Endothelial cell of hepatic sinusoid (primary cell): Measurements from ENCODE around the gene ZNF664.

Source experiments
- in situ Hi-C: cut with HindIII; loops from 2 replicates; pipeline ENCODE4 v1.10.0; 2017; ENCODE audit warnings: low sequenced_read_pairs

The ZNF664 gene

DNA sequence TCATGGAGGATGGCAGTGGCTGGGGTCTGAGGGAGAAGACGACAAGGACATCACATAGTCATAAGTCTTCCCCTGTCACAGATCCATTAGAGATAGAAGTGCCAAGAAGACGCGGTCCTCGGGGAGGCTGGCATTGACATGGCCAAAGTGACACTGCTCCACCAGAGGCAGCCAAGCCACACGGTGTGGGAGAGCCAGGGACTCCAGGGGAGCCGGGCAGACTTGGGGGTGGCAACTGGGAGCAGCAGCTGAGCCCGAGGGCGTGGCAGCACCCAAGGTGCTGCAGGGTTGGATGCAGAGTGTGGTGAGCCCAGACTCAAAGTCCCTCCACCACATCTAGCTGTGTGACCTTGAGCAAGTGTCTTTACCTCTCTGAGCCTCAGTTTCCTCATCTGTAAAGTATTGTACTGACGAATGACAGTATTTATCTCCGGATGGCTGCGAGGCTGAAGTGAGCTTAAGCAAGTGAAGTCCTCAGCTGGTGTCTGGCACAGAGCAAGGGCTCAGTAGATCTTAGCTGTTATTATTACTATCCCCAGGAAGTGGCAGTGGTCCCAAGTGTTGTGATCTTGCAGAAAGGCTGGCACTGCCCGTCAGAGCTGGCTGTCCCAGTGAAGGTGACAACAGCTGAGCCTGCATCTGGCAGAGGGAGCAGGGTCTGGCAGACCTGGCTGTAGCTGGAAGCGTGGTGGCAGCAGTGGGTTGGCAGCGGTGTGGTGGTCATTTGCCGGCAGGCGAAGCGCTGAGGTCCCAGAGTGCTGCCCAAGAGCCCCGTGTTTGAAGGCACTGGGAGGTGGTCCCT is 54.9 kb downstream of the ZNF664 start:
- in situ Hi-C loops: no loop called here

DNA sequence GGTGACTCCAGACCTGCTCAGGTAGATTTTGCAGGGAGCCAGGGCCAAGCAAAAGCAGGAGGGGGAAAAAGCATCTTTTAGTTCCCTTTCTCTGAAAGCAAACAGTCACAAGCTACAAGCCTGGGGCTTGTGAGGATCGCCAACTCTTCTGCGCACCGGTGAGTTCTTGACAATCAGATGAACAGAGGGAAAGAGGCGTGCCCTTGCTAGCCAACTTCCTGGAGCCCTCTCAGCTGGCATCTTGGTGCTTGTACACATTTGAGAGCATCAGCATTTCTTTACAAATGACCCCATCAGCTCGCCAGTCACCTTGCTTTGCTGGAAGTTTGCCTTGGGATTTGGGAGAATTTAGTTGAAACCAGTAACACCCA is 55.5 kb downstream of the ZNF664 start:
- in situ Hi-C loops: no loop called here

DNA sequence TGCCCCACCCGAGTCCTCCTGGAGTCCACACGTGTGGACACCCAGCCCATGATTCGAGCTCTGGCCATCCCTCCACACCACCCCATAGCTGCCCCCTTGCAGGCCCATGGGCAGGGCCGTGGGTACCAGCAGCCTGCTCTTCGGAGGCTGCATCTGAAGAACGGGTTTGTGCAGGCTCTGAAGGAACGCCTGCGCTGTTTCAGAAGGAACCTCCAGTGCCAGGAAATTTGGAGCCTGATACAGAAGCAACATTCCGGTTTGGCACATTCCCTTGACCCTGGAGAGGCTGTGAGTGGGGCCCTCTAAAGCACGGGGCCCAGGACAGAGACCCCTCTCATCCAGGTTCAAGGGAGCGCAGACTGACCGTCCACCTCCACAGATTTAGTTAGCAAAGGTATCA is 57.0 kb downstream of the ZNF664 start:
- in situ Hi-C loops: no loop called here

DNA sequence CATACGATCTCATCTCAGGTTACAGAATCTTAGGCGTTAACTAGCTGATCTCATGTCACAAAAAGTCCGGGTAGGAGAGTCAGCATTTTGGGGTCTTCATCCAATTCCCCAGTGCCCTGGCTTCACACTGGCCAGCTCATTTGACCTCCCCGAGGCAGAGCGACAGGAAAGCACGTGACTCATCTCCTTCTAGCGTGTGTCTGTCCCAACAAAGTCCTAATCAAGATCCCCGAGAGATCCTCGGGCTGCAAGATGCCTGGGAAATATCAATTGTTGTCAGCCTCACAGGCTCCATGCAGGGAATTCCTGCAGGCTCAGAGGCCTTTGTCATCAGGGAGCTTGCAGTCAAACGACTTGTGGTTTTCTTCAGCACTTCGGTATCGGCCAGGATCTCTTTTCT is 57.5 kb downstream of the ZNF664 start:
- in situ Hi-C loops: no loop called here

DNA sequence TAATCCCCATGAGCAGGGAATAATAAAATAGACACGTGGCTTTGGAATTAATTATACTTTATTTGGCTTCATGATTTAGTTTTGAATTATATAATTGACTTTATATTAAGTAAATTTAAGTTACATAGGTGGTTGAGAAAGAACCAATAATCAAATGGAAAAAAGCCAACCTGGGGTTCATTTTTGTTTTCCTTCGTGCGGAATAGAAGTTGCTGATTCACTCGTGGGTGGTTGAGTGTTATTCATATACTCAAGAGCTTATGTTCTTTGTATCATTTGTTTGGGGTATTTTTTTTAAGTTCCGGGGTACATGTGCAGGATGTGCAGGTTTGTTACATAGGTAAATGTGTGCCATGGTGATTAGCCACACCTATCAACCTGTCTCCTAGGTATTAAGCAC is 58.0 kb downstream of the ZNF664 start:
- in situ Hi-C loops: no loop called here

DNA sequence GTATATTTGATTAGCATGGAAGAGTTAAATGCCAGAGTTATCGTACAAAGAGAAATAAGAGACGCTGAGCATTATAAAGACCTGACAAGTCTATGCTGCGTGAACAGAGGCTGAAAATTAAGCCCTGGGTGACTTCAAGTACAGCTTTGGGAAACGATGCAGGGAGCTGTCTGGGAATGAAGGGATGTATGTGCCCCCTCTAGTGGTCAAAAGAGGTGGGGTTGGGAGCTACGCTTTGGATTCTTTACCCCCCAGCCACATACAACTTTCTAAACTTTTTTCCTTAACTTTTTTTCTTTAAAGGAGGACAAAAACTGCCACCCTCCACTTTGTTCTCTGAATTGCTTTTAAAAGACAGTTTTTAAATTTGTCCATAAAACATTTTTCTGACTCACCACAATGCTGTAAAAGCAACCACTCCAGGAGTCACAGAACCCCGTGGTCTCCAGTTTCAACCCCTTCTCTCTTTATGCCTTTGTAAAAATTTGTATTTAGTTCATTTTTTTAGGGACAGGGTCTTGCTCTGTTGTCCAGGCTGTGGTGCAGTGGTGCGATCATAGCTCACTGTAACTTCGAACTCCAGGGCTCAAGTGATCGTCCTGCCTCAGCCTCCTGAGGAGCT is 59.4 kb downstream of the ZNF664 start:
- in situ Hi-C loops: no loop called here

DNA sequence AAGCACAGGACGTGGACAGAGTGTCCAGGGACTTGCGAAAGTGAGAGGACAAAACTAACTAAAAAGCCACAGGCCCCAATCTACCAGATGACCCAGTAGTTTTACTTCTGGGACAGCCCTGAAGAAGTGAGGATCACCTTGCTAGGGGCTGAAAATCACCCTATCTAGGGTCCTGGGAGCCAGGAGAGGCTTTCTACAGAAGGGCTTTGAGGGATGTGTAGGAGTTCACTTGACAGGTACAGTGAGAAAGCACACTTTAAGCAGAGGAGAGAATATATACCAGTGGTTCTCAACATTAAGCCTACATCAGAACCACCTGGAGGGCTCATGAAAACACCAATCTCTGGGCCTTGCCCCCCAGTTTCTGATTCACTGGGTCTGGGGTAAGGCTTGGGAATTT is 60.8 kb downstream of the ZNF664 start:
- in situ Hi-C loops: no loop called here

DNA sequence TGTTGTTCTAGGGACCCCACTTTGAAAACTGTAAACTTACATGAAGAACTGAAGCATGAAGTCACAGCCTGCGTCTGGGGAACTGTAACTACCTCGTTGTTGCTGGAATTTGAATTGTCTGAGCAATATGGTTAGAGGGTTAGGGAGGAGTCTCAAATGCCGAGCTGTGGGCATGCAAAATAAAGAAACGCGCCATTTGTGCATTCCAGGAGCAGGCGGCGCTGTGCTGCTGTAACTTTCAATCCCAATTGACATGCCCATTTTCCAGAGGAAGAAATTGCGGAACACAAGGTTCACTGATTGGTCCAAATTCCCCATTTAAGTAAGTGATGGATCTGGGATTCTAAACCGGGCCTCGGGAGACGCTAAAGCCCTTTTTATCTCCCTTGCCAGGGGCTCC is 61.3 kb downstream of the ZNF664 start:
- in situ Hi-C loops: no loop called here

DNA sequence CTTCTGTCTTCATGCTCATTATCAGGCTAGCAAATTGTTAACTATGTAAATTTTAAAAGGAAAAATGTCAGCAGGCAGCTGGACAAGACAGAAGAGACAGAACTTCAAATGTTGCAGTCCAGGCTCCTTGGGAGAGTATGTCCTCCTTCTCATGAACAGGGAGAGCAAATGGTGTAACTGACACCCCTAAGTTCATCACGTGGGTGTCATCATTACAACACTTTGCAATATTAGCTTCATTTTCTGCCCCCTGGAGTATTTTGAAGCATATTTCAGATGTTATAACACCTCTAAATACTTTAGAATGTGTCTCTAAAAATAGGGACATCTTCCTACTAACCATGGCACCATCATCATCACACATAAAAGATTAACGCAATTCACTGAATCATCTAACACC is 62.1 kb downstream of the ZNF664 start:
- in situ Hi-C loops: no loop called here

DNA sequence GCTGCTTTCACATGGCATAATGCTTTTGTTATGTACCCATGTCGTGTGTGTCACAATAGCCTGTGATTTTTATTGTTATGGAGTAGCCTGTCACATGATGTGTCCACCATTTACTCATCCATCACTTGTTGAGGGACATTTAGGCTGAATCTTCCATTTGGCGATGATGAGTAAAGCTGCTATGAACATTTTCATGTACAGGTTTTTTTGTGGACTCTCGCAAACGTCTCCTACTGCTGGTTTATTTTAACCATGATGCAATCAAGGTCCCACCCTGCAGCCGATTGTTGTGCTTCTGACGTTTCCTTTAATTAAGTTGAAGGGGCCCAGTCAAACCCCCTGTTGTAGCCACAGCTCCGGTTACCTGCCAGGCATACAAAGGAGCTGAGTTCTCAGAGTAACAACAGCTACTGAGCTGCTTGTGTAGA is 63.2 kb downstream of the ZNF664 start:
- in situ Hi-C loops: no loop called here

DNA sequence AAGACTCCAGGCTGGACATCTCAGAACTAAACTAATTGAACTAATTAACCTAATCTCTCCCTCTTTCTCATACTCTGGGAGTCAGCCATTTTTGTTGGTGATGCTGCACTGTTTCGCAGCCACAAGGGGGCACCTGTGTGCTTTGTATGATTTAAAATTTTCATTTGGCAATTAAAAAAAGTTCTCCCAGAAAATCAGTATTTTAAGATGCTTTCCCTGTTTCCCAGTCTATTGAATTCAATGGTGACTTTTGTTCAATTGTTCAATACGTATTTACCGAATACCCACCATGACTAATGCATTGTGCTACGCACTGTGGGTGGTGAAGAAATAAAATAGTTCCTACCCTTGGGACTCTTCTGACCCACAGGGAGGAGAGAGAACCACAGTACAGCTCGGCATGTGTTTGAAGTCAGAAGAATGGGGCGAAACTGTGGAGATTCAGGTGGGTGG is 63.7 kb downstream of the ZNF664 start:
- in situ Hi-C loops: no loop called here

DNA sequence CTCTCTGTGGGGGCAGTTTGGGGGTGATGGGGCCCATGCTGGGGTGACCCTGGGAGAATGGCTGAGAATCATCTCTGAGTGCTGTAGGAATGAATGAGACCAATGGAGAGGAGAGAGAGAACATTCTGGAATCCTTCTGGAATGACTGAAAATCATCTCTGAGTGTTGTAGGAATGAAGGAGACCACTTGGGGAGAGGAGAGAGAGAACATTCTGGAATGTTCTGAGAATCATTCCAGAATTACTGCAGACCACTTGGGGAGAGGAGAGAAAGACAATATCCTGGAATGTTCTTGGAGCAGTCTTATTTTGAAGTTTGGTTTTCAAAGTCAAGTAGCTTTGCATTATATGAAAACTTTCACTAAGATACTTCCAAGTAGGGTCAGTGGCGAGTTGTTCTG is 64.3 kb downstream of the ZNF664 start:
- in situ Hi-C loops: no loop called here

DNA sequence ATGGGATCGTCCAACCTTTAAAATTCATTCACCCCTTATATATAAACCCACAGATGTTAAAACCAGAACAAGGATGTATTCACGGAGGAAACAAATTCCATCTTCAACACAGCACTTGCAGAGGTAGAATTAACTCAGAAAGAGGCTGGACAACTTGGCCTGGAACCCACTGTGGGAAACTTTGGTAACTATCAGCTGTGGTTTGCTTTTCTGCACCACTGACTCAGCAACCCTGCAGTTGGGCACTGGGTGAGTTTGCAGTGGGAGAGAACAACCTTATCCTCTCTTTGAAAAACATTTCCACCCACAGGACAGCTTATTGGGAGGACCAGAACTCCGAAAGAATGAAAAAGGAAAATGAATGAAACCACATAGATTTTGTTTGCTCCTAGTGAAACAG is 66.3 kb downstream of the ZNF664 start:
- in situ Hi-C loops: no loop called here

DNA sequence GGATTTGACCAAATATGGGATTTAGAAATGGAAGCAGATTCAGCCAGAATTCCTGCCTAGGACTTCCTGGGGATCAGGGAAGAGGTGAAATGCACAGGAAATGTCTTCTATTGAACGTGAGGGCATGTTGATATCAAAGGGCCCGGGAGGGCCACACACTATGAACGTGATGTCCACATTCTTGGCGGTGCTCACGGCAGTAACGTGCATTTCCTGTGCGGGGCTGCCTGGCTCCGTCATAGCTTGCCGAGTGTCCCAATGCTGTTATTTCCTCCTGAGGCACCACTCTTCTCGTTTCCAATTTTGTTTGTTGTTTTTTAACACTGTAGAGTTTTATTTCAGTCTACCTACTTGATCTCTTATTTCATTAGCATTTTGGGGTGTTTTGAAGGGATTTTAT is 67.3 kb downstream of the ZNF664 start:
- in situ Hi-C loops: loop anchor here (5.0 to 10.0 kb wide), 2 partner anchors 277 to 455 kb away; no protein-coding TSS in a partner anchor

DNA sequence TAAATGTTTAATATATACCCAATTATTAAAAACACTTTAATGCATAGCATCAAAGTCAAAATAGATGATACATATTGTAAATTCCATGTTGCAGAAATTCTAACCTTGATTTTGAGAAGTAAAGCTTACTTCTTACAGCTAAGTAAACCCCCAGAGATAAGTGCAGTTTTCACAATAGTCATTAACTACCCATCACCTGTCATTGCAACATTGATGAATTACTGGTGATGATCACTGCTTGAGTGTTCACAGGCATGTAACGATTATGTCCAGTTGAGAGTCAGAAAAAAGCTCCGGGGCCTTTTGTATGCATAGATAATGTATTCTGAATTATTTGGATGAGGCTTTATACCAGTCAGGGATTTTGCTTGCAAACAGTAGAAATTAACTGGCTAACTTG is 67.7 kb downstream of the ZNF664 start:
- in situ Hi-C loops: loop anchor here (5.0 to 10.0 kb wide), 2 partner anchors 277 to 454 kb away; no protein-coding TSS in a partner anchor

DNA sequence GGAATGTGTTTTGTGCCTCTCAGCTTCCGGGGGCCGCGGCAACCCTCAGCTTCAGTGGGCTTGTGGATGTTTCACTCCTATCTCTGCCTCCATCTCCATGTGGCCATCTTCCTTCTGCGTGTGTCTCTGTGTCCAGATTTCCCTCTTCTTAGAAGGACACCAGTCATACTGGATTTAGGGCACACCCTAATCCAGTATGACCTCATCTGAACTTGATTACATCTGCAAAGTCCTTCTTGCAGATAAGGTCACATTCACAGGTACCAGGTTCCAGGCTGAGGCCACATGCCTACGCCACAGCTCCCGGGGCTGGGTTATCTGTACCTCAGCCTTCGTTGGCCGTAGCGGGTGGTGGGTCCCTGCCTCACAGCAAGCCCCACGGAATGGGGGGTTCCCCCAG is 68.9 kb downstream of the ZNF664 start:
- in situ Hi-C loops: loop anchor here (5.0 to 10.0 kb wide), 2 partner anchors 275 to 453 kb away; no protein-coding TSS in a partner anchor

DNA sequence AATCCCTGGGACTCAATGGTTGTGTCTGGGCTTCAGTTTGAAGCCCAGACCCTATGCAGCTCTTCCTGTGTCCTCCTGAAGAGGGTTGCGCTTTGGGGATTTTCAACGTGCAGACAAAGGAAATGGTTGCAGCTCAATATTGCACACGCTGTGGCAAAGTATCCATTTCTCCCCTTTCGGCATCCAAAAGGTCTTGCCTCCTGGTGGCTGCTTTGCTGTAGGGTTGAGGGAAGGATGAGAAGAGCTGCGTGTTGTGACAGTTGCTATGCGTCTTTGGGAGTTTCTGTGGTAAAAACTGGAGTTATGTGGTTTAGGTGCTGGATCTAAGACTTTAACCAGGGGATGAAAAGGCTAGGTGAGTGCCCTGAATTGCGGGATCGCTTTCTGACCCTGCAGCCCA is 71.0 kb downstream of the ZNF664 start:
- in situ Hi-C loops: loop anchor here (5.0 to 10.0 kb wide), 2 partner anchors 273 to 451 kb away; no protein-coding TSS in a partner anchor

DNA sequence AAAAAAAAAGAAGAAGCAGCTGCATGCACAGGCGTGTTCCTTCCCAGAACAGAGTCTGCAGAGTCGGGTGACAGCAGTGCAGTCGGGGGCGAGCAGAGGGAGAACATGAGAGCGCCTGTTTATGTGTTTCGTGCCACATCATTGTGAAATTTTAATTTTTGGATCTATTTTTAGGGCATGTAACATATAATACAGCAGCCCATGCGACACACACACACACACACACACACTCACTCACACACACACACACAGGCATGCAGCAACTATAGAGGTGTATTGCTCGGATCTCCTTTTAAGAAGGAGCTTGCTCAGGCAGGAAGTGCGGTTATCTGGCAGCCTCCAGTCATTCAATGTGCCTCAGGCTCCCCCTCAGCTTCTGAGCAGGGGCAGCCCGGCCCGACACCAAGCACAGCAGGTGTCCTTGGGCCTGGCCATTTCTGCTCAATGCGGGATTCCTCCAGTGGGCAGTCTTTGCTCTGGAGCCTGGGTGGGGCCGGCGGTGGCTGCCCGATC is 71.8 kb downstream of the ZNF664 start:
- in situ Hi-C loops: loop anchor here (5.0 to 10.0 kb wide), 3 partner anchors 52 to 450 kb away; no protein-coding TSS in a partner anchor

DNA sequence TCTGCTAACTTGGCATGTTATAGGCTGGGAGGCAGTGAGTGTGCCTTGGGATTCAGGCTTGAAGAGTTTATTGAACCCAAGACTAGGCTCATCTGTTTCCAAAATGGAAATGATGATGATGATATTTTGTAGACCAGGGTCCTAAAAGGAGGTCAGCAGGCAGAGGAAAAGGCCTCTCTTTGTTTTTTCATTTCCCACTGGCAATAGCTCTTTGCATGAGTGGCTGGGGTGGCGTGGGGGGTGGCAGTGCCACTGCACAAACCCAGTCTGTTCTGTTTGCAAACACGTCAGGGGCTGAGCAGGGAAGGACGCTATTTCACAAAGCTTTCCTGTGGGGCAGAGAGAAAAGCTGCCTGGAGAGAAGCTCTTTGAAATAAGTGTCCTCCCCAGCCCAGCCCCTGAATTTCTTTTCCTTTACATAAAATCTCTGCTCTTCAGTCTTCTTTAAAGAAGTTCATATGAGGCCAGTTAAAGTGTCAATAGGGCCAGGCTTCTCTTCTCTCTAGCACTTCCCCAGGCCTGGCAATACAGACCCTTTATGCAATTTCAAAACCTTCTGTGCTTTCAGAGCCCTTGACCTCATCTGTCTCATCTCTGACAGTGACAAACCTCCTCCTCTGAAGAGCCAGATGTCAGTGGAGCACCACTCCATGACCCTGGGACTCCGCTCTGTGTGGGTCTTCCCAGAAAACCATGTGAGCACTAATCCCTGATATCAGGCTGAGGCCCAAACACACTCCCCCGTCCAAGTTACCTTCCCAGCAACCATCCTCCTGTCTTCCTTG is 72.8 kb downstream of the ZNF664 start:
- in situ Hi-C loops: loop anchor here (5.0 to 10.0 kb wide), 2 partner anchors 51 to 449 kb away; no protein-coding TSS in a partner anchor

DNA sequence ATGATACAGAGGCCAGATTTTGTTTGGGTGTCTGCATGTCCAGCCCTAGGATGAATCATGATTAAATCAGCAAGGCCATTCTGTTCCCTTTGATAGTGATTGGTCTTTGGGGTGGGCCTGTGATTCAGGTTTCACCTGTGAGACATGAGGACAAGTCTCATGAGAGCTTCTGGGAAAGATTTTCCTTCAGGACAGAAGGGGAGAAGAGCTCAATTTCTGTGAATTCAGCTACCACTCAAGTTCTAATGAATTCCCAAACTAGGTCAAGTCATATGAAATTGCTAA is 73.4 kb downstream of the ZNF664 start:
- in situ Hi-C loops: loop anchor here (5.0 to 10.0 kb wide), 2 partner anchors 51 to 448 kb away; no protein-coding TSS in a partner anchor

DNA sequence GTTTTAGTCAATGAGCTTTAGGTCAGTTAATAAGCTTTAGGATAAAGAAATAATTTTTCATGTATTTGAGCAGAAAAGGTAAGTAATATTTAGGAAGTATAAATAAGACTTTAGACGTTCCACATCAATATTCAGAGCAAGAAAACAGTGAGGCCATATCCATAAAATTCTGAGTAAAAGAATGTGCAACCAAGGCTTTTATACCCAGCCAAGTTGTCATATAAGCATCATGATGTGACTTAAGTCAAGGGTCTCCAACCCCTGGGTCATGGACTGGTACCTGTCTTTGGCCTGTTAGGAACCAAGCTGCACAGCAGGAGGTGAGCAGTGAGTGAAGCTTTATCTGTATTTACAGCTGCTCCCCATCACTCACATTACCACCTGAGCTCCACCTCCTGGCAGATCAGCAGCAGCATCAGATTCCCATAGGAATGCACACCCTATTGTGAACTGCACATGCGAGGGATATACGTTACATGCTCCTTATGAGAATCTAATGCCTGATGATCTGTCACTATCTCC is 74.1 kb downstream of the ZNF664 start:
- in situ Hi-C loops: loop anchor here (5.0 to 10.0 kb wide), 2 partner anchors 50 to 448 kb away; no protein-coding TSS in a partner anchor
